Measurements from ENCODE around the gene ARL9.

DNA sequence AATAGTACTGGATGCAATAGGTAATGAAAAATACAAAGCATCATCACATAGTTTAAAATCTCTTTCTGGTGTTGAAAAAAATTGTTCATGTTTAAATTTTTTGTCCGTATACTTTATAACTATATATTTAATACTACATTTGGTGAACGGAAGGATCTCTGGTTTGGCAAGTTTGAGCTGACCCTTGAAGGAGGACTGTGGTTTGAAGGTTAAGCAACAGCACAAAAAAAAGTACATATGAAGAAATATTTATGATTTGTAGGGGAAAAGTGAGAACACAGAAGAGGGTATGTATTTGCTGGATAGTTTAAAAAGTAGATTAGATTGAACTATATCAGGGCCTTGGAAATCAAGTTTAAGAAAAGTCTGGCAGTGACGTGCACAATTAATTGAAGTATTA, 24.9 kb upstream of the ARL9 start:
- TF ChIP-seq, protein P1, sequence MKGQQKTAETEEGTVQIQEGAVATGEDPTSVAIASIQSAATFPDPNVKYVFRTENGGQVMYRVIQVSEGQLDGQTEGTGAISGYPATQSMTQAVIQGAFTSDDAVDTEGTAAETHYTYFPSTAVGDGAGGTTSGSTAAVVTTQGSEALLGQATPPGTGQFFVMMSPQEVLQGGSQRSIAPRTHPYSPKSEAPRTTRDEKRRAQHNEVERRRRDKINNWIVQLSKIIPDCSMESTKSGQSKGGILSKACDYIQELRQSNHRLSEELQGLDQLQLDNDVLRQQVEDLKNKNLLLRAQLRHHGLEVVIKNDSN (IDR thresholded peaks at IDR 0.05) = no peak
- TF ChIP-seq, protein P2, sequence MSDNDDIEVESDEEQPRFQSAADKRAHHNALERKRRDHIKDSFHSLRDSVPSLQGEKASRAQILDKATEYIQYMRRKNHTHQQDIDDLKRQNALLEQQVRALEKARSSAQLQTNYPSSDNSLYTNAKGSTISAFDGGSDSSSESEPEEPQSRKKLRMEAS (IDR thresholded peaks at IDR 0.05) = no peak
- no peak for TF ChIP-seq TAF1 (IDR thresholded peaks at IDR 0.05; ENCODE audit: low read depth)
- TF ChIP-seq, protein P3, sequence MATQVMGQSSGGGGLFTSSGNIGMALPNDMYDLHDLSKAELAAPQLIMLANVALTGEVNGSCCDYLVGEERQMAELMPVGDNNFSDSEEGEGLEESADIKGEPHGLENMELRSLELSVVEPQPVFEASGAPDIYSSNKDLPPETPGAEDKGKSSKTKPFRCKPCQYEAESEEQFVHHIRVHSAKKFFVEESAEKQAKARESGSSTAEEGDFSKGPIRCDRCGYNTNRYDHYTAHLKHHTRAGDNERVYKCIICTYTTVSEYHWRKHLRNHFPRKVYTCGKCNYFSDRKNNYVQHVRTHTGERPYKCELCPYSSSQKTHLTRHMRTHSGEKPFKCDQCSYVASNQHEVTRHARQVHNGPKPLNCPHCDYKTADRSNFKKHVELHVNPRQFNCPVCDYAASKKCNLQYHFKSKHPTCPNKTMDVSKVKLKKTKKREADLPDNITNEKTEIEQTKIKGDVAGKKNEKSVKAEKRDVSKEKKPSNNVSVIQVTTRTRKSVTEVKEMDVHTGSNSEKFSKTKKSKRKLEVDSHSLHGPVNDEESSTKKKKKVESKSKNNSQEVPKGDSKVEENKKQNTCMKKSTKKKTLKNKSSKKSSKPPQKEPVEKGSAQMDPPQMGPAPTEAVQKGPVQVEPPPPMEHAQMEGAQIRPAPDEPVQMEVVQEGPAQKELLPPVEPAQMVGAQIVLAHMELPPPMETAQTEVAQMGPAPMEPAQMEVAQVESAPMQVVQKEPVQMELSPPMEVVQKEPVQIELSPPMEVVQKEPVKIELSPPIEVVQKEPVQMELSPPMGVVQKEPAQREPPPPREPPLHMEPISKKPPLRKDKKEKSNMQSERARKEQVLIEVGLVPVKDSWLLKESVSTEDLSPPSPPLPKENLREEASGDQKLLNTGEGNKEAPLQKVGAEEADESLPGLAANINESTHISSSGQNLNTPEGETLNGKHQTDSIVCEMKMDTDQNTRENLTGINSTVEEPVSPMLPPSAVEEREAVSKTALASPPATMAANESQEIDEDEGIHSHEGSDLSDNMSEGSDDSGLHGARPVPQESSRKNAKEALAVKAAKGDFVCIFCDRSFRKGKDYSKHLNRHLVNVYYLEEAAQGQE (IDR thresholded peaks at IDR 0.05; ENCODE audit: low read depth) = no peak
- TF ChIP-seq YY1 (IDR thresholded peaks at IDR 0.05; ENCODE audit: low read depth) = no peak
- no peak for TF ChIP-seq FOXM1 (IDR thresholded peaks at IDR 0.05; ENCODE audit: borderline replicate concordance, low read depth)
- TF ChIP-seq RAD21 (IDR thresholded peaks at IDR 0.05; ENCODE audit: low read depth) = no peak
- TF ChIP-seq ZBTB7A (IDR thresholded peaks at IDR 0.05; ENCODE audit: low read depth) = no peak
- TF ChIP-seq EGR1 (IDR thresholded peaks at IDR 0.05) = no peak
- TF ChIP-seq EP300 (IDR thresholded peaks at IDR 0.05; ENCODE audit: borderline replicate concordance) = no peak
- no peak for TF ChIP-seq TCF12 (IDR thresholded peaks at IDR 0.05; ENCODE audit: low read depth)
- TF ChIP-seq CREB1 (IDR thresholded peaks at IDR 0.05; ENCODE audit: low read depth) = no peak
- TF ChIP-seq NFIC (IDR thresholded peaks at IDR 0.05) = no peak
